NCI-H82 treated with DMSO at 0.1 percent for 48 hours (cell line): Measurements from ENCODE around the gene DNAJC13.
"Not testable (repeated sequence)": the region's sequence is repeated elsewhere in the genome, so short reads cannot be mapped to it uniquely, and the experiment has no call there.

Source experiments
- DNase-seq: peaks from one replicate; lab custom pipeline; 2025; ENCODE audit not compliant: unreplicated experiment; lab: John Stamatoyannopoulos, UW

The DNAJC13 gene

DNA sequence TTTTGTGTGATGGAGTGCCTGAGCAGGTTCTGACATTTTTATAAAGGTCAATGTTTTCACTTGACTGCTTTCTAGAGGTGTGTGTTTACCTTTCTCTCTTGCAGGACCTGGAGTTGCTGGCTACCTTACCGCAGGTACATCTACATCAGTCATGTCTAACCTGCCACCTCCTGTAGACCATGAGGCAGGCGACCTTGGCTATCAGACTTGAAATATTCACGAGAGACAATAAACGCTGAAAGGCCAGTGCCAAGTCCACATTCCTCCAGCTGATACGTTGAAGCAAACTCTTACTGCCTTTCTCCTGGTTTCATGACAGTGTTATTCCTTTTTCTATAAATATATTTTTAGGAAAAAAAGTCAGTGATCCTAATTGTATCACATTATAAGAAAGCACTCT, 120.8 kb downstream of the DNAJC13 start:
- DNase-seq = no peak

DNA sequence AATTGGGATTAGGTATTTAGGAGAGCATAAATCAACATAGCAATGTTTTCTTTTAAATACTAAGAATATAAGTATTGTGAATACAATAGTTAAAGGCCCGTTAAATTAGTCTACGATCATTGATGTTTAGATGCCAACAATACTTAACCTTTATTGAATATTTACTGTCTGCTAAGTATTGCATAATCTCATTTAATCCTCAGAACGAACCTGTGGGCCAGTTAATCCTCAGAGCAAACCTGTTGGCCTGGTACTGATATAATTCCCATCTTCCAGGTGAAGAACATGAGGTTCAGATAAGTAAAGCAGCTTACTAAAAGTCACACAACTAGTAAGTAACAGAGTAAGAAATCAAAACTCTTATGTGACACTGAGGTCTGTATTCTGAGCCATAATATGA, 122.4 kb downstream of the DNAJC13 start:
- no peak for DNase-seq

DNA sequence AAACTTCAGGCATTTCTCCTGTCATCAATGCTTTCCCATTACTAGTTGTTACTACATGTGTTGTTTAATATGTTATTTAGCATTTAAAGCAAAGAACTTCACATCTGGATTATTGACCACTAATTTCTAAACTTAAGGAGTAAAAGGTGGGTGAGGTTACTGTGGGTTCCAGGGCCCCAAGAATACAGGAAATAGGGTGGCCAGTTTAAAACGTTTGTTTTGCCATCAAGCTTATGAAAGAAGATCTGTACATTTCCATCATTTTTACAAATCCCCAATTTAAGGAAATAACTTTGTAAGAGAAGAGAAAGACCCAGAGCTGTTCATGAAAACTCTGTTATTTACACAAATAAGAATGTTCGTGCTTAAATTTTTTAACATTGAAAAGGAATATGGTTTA, 125.3 kb downstream of the DNAJC13 start:
- DNase-seq = no peak

DNA sequence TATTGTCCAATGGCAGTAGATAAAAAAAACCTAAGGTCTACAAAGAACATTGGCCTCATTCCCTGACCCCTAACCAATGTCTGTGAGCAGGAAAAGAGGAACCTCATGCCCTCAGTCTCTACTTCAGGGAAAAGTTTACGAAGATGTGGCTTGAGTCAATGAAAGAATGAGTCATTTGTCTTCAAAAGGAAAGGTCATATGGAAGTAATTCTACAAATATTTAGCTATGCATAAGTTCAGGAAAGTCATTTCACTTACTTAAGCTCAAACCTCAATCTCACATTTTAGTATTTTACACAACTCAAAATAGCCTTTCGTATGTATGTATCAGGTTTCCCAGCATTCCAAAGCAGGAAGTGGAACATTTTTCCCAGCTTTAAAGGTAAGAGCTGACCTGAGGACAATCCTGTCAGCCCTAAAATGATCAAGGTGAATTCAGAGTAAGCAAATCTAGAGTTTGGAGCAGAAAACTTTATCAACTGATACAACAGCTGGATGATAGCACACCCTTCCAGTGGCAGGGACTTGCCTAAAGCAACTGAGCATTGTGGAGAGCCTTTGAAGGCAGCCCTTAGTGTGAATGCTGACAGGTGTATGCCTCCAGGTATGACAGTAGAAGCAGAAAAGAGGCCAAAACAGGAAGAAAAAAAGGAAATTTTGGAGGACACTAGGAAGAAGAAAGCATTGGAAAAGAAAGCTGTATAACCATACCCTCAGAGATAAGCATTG, 125.9 kb downstream of the DNAJC13 start:
- no peak for DNase-seq

DNA sequence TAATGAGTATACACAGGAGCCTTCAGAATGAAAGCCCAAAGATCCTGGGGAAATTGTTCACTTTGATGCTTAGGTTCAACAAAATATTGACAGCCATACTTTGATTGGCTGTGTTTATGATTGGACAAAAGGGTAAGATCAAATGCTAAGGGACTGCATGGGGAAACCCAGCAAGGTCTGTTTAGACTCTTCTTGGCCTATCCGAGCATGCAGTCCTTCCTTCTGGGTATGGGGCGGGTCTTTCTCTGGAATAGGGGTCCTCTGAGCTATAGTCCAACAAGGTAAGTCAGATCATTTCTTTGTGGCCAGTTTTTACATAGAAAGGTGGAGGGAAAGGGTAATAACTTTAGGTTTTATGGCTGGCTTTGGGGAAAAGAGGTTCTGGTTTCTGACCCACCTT, 126.8 kb downstream of the DNAJC13 start:
- no peak for DNase-seq

DNA sequence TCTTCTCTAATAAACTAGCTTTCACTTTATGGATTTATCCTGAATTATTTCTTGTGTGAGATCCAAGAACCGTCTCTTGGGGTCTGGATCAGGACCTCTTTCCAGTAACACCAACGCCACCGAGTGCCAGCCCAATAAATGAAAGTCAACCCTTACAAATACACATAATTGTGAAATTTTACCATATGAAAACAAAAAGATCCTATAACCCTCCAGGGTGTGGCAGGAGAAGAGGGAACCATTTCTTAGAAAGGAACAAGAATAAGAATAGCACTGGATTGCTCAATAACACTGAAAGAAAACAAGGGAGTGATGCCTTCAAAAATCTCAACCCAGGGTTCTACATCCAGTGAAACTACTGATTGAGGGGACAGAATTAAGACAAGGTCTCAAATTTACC, 128.2 kb downstream of the DNAJC13 start:
- DNase-seq = no peak

DNA sequence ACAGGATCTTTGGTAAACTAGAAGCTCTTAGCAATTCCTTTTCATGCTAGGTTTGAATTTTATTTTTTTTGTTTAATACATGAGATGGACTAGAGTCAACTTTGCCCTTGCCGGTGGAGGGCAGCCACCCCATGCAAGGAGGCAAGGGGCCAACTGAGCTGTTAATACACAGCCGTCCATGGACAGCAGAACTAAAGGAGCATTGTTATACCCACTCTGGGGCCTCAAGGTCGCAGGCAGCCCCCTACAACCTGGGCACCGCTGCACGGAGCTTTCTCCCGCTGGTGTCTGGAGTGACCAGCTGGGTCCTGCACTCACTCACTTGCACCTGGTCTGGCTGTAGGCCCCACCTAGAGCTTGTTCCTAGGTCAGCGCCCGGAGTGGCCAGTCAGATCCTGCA, 131.9 kb downstream of the DNAJC13 start:
- DNase-seq = no peak

DNA sequence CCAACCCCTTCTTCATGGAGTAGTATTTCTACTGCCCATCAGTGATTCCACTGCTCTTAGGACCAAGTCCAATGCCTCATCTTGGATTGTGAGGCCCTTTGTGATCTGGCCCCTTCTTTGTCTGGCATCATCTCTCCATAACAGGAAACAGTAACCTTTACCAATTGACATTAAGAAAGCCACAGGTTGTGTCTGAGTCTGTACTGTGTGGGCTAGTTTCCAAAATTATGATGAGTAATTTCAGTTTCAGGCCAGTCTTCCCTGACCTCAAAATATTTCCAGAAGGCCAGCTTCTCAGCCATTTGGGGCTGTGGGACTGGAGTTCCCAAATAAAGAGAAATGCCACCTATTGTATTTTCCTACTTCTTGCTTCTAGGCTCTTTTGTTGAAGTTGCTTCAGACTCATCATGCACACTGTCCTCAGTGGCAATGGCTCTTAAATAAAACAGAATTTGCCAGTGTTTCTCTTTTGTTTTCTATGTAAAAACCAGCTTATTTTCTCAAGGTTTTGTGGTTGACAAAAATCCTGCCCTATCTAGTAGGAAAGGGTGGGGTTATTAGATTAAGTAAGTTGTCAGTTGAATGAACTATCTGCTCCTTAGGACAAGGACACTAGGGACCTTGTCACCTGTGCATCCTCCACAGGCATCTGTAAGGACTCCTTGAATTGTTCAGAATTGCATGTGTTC, 132.7 kb downstream of the DNAJC13 start:
- DNase-seq = no peak

DNA sequence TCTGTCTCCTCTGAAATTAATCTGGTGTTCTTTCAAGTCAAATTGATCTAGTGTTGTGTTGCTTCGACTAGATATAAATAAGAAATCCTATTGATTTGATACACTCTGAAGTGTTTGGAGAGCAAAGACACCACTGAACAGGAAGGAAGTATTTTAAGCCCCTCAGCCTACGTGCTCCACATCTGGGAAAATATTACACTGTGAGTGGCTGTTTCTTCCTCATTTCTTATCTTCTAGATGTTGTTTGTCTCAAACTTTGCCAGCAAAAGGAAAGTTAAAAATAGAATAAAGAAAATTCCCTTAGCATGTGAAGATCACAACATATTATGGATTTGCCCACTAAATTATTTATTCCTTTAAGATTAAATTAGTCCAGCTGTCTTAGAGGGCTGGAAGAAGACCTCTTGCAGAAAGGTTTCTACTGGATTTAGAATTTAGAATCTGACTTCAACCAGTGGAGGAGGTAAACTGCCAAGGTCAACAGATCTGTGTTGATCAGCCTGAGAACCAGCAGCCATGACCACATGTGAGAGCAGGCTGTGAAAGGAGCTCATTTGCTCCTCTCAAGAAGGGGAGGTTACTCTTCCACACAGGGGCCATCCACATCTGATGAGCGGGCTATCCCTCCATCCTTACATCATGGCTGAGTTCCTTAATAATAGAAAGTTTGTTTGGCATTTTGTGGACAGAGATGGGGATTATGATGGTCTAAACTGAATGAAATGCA, 133.4 kb downstream of the DNAJC13 start:
- DNase-seq = no peak

DNA sequence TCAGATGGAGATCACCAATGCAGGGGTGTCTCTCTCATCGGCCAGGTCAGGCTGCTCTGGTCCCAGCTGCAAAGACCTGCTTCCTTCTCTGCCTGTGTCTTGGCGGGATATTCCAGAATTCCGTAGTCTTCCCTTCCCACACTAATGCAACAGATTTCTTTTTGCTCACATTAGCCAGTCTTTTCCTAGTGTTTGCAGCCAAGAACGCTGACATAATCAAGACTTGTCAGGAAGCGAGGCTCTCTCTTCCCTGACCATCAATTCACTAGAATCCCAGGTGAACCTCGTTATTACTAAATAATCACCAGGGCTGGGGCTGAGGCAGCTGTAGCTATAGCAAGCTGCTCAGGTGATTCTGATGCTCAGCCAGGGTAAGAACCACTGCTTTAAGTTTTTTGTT, 136.5 kb downstream of the DNAJC13 start:
- no peak for DNase-seq

DNA sequence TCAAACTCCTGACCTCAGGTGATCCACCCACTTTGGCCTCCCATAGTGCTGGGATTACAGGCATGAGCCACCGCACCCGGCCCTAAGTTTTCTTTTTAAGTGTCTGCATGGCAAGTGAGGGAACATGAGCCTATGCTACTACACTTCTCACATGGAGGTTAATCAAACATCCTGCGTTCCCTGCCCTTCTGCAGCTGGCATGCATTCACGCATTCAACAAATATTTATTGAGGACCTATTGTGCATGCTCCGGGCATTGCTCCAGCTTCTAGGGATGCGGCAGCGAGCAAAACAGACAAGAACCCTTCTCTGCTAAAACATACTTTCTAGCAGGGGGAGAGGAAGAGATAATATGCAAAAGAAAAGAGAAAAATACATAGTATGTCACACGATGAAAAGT, 137.1 kb downstream of the DNAJC13 start:
- no peak for DNase-seq

DNA sequence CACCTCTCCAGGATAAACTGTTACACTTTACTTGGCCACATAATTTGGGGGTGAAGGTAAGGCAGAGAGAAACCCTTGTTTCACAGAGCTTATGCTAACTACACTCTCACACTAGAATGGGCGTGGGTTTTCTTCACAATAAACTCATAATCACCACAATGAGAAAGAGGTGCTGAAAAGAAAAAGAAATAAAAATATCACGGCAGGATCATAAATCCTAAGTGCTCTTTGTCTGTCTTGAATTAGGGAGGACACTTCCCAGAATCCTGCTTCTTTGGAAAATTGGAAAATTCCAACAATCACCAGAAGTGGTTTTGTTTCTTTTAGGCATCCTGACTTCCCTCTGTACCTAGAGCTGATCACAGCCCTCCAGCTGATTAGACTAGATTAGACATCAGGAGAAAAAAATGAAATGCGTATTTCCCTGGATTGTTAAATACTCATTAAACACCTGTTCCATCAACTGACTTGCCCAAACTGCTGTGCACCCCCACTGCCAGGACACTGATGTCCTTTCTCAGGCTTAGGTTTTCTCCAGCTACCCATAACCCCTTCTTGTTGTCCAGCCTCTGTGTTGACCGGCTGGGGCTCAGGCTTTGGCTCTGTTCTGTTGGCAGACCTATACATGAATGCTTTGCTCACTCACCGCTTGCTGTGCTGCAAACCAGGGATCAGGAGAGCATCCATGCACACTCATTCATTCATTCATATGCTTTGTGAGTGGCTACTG, 138.2 kb downstream of the DNAJC13 start:
- DNase-seq = no peak

DNA sequence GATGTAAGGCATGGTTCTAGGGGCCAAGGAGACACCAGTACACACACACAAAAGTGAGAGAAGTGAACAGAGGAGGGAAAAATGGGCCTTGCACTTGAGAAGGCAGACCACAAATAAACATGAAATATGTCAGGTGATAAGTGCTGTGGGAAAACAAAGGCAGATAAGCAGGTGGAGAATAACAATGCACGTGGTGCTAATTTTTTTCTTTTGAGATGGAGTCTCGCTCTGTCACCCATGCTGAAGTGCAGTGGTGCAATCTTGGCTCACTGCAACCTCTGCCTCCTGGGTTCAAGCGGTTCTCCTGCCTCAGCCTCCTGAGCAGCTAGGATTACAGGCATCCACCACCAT, 138.7 kb downstream of the DNAJC13 start:
- not testable (repeated sequence) for DNase-seq

DNA sequence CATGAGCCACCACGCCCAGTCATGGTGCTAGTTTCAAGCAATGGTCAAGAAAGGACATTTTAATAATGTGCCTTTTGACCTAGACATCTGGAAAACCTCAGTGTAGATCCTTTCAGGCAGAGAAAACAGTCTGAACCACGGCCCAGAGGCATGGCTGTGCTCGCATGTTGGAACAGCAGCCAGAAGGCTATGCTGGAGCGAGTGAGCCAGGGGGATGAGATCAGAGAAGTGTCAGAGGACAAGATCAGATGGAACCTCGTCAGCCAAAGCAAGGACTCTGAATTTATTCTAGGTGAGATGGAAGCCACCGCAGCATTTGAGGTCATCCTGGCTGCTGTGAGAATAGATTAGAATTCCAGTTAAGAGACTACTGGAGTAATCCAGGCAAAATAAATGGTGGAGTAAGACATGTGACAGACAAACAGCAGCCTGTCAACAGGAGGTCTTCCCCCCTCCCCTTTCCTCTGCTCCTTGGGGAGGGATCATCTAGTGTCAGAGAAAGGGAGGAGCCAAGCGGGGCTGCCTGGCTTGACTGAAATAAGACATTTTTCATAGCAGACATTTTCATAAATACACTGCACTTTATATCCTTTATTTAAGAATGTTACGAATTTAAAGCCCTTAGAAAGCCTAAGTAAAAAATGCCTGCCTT, 139.3 kb downstream of the DNAJC13 start:
- DNase-seq = no peak

DNA sequence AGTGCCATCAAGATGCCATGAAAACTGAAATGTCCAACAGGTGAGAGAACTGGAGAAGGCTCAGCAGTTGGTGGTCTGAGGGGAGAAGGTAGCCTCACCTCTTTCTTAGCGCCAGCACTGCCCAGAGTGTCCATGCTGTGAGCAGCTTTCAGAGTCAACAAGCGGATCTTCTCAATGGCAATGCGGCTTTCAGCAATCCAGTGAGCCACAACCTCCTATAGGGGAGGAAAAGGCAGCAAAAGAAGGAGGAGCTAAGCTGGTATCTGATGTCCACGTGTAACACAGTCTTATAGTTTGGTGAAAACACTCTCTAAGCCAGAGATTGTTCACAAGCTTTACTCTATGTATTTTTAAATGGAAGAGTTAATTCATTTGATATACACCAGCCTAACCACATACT, 143.7 kb downstream of the DNAJC13 start:
- no peak for DNase-seq

DNA sequence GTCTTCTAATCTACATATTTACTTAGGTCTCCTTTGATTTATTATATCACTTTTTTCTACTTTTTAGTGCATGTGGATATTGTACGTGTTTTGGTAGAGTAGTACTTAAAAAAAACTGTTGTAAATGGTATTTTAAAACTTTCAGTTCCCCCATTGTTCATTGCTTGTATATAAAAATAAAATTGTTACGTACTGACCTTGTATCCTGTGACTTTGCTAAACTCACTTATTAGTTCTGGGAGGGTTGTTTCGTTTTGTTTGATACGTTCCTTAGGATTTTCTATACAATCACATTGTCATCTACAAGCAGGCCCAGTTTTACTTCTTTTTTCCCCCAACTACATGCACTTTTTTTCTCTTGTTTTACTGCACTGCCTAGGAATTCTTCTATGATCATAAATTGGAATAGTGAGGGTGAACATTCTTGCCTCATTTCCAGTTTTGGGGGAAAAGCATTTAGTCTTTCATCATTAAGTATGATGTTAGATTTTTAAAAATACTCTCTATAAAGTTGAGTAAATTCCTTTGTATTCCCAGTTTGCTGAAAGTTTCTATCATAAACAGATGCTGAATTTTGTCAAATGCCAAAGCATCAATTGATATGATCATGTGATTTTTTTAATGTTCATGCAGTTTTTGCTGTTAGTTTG, 146.2 kb downstream of the DNAJC13 start:
- no peak for DNase-seq

DNA sequence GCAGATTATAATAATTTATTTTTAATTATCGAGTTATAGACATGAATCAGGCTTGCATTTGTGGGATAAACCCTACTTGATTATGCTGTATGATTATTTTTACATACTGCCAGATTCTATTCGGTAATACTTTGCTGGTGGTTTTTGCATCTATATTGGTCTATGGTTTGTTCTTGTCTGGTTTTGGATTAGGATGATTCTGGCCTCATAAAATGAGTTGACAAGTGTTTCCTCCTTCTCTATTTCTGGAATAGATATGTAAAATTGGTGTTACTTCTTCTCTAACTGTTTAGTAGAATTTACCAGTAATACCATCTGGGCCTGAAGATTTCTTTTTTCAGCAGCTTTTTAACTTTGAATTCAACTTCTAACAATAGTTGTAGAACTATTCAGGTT, 146.8 kb downstream of the DNAJC13 start:
- no peak for DNase-seq

DNA sequence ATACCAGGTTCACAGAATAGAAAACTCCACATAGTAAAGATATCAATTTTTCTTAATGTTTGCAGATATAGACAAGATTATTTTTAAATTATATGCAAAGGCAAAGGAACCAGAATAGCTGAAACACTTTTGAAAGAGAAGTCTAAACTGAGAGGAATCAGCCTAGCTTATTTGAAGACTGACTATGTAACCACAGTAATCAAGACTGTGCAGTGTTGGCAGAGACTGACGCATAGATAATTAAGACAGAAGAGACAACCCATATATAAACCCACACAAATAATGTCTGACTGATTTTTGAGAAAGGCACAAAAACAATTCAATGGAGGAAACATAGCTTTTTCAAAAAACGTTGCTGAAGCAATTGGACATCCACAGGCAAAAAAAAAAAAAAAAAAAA, 151.1 kb downstream of the DNAJC13 start:
- no peak for DNase-seq

DNA sequence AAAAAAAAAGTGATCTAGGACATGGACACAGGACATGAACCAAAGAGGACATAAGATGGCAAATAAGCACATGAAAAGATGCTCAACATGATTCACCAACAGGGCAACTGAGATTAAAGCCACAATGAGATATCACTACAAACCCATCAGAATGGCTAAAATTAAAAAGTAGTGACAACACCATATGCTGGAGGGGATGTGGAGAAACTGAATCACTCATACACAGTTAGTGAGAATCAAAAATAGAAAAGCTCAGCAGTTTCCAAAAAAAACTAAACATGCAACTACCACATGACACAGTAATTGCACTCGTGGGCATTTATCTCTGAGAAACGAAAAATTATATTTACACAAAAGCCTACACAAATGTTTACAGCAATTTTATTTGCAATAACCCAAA, 151.9 kb downstream of the DNAJC13 start:
- no peak for DNase-seq

DNA sequence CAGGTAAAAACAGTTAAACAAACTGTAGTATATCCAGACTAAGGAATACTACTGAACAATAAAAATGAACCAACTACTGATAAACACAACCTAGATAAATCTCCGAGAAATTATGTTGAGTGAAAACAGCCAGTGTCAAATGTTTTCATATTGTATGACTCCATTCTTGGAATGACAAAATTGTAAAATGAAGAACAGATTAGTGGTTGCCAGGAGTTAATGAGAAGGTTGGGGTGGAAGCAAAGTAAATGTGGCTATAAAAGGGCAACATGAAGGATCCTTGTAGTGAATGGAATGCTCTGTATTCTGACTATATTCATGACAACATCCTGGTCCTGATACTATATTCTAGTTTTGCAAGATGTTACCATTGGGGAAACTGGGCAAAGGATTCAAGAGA, 152.3 kb downstream of the DNAJC13 start:
- no peak for DNase-seq

DNA sequence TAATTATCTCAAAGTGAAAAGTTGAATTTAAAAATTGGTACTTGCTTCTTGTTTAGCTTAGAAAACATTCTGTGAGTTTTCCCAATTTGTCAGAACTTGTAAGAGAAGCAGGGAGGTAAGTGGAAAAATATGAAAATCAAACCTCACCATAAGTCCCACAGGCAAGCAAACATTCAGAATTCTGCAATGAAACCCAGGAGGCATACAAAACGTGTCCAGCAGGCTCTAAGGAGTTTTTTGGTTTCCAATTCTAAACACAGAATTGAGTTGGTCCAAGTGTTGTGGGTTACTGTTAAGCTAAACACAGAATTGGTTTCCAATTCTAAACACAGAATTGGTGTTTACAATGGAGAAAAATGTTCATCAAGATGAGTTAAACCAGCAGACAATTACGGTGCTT, 152.7 kb downstream of the DNAJC13 start:
- DNase-seq = no peak
